HEK293T (cell line): ENCODE measurements around the gene MGST3.

Experiments
- ARNT ChIP-seq: fragments of 450-650 bp; IDR thresholded peaks from 2 replicates; pipeline ENCODE4 v1.6.1; 2017; ENCODE audit warnings: mild to moderate bottlenecking
- BHLHE40 ChIP-seq: fragments of 450-650 bp; IDR thresholded peaks from 2 replicates; pipeline ENCODE4 v1.6.1; 2016; ENCODE audit warnings: mild to moderate bottlenecking, moderate library complexity, borderline replicate concordance
- FOXA1 ChIP-seq: fragments of 450-650 bp; IDR thresholded peaks from 2 replicates; pipeline ENCODE4 v1.6.1; 2016; ENCODE audit warnings: mild to moderate bottlenecking
- FOXM1 ChIP-seq: fragments of 450-650 bp; IDR thresholded peaks from 2 replicates; pipeline ENCODE4 v1.6.1; 2017; ENCODE audit warnings: mild to moderate bottlenecking, borderline replicate concordance
- L3MBTL2 ChIP-seq: fragments of 450-650 bp; conservative IDR thresholded peaks from 2 replicates; pipeline ENCODE4 v1.6.1; 2016; ENCODE audit warnings: mild to moderate bottlenecking
- LEF1 ChIP-seq: fragments of 450-650 bp; IDR thresholded peaks from 2 replicates; pipeline ENCODE4 v1.6.1; 2017; ENCODE audit warnings: mild to moderate bottlenecking, borderline replicate concordance
- NFRKB ChIP-seq: fragments of 450-650 bp; IDR thresholded peaks from 2 replicates; pipeline ENCODE4 v1.6.1; 2016; ENCODE audit warnings: mild to moderate bottlenecking, moderate library complexity
- PKNOX1 ChIP-seq: fragments of 450-650 bp; IDR thresholded peaks from 2 replicates; pipeline ENCODE4 v1.6.1; 2016
- SP1 ChIP-seq: fragments of 450-650 bp; IDR thresholded peaks from 2 replicates; pipeline ENCODE4 v1.6.1; 2017
- TARDBP ChIP-seq: fragments of 450-650 bp; IDR thresholded peaks from 2 replicates; pipeline ENCODE4 v1.6.1; 2016

DNA sequence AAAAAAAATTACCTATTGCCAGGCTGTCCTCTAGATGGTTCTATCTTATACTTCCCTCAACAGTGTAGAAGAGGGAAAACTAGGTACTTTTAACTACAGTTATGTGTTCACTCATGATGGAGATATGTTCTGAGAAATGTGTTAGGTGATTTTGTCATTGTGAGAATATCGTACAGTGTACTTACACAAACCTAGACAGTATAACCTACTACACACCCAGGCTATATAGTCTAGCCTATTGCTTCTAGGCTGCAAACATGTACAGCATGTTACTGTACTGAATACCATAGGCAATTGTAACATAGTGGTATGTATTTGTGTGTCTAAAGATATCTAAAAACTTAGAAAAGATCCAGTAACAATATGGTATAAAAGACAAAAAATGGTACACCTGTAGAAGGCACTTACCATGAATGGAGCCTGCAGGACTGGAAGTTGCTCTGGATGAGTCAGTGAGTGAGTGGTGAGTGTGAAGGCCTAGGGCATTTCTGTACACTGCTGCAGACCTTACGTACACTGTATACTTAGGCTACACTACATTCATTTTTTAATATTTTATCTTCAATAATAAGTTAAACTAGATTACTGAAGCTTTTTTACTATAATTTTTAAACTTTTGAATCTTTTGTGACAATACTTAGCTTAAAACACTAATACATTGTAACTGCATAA, 13.2 kb downstream of the MGST3 start:
- TF ChIP-seq SP1 (no peak), TARDBP (no peak), L3MBTL2 (no peak), ARNT (no peak), BHLHE40 (no peak), FOXM1 (no peak), PKNOX1 (no peak), FOXA1 (no peak), LEF1 (no peak), NFRKB (no peak)
